C4-2B (cell line): ENCODE measurements around the gene ATP5IF1.

Source experiments
- ZFX ChIP-seq: fragments of 450-650 bp; IDR thresholded peaks from 2 replicates; pipeline ENCODE4 v1.6.1; 2017
- TF ChIP-seq, protein P1 (sequence below): fragments of 450-650 bp; conservative IDR thresholded peaks from 2 replicates; pipeline ENCODE4 v1.5.1; 2017; ENCODE audit warnings: mild to moderate bottlenecking

DNA sequence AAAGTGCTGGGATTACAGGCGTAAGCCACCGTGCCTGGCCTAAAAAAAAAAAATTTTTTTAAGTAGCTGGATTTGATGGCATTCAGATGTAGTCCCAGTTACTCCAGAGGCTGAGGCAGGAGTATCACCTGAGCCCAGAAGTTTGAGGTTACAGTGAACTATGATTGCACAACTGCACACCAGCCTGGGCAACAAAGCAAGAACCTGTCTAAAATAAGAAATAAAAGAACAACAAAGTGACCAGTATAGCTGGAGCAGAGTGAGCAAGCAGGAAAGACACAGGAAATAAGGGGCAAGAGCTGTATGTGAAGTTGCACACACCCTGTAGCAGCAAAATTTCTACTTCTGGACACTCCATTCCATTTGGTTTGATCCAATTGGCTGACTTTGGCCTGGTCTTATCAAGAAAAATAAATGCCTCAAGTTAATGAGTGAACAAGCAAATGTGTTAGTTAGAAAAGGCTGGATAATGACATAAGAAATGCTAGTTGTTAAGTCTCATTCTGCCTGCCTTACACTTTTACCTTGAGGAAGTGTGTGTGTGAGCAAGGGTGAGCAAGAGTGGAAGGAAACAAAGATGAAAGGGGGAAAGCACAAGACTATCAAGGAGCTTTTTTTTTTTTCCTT, 7.9 kb downstream of the ATP5IF1 start:
- TF ChIP-seq, protein P1, sequence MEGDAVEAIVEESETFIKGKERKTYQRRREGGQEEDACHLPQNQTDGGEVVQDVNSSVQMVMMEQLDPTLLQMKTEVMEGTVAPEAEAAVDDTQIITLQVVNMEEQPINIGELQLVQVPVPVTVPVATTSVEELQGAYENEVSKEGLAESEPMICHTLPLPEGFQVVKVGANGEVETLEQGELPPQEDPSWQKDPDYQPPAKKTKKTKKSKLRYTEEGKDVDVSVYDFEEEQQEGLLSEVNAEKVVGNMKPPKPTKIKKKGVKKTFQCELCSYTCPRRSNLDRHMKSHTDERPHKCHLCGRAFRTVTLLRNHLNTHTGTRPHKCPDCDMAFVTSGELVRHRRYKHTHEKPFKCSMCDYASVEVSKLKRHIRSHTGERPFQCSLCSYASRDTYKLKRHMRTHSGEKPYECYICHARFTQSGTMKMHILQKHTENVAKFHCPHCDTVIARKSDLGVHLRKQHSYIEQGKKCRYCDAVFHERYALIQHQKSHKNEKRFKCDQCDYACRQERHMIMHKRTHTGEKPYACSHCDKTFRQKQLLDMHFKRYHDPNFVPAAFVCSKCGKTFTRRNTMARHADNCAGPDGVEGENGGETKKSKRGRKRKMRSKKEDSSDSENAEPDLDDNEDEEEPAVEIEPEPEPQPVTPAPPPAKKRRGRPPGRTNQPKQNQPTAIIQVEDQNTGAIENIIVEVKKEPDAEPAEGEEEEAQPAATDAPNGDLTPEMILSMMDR, result no peak
- TF ChIP-seq ZFX, result no peak
